Measurements from ENCODE around the gene HECW1. TPM values are rescaled to one million over a fixed set of nuclear protein-coding genes. Genes with fewer than 3 reads are reported as not detected.

The HECW1 gene
- total and polyA plus RNA-seq, 4 experiments from 2014 or later, result not detected

- Mint-ChIP-seq H3K4me3 (no peak overlapping the region), H3K9me3 (peaks cover 0 to 4% (median 0%) of the 10 kb centered on the region in 8 donors), H3K27ac (no peak overlapping the region), H3K36me3 (no peaks in the 10 kb centered on the region), H3K27me3 (peaks cover 2 to 3% of the 10 kb centered on the region in 2 donors), H3K4me1 (no peaks in the 10 kb centered on the region)
- Histone ChIP-seq H3K4me1 (ENCODE audit: insufficient read depth, low read length) (no peaks in the 10 kb centered on the region), H3K27ac (ENCODE audit: low read depth, low read length) (no peak overlapping the region), H3K4me3 (ENCODE audit: low read length in 2 of 2) (no peak overlapping the region), H3K27me3 (ENCODE audit: insufficient read depth, low read length) (no peaks in the 10 kb centered on the region), H3K9me3 (ENCODE audit: control insufficient read depth in 1 of 2, low read length in 2 of 2) (no peaks in the 10 kb centered on the region), H3K36me3 (ENCODE audit: insufficient read depth, low read length) (no peaks in the 10 kb centered on the region)
- ChIA-PET POLR2A (ENCODE audit: partially characterized antibody) (no interaction called here), CTCF (ENCODE audit: partially characterized antibody) (no interaction called here)
- no peak for DNase-seq
- intact Hi-C loops (cut with micrococcal nuclease), result no loop called here
Observed at GRCh38 chr7:43096875-43097274, 15.6 kb upstream of the HECW1 start.

- Mint-ChIP-seq H3K9me3 (peaks cover 0 to 4% (median 0%) of the 10 kb centered on the region in 8 donors), H3K36me3 (no peaks in the 10 kb centered on the region), H3K27me3 (peaks cover 3% of the 10 kb centered on the region in 2 donors), H3K27ac (no peak overlapping the region), H3K4me1 (no peaks in the 10 kb centered on the region), H3K4me3 (no peak overlapping the region)
- POLR2A ChIA-PET (ENCODE audit: partially characterized antibody), result no interaction called here
- no peak overlapping the region for H3K4me3 ChIP-seq (ENCODE audit: low read length in 2 of 2)
- no peaks in the 10 kb centered on the region for H3K36me3 ChIP-seq (ENCODE audit: insufficient read depth, low read length)
- CTCF ChIA-PET (ENCODE audit: partially characterized antibody), result no interaction called here
- H3K27ac ChIP-seq (ENCODE audit: low read depth, low read length), result no peak overlapping the region
- intact Hi-C loops (cut with micrococcal nuclease), result no loop called here
- no peak for DNase-seq
- H3K9me3 ChIP-seq (ENCODE audit: control insufficient read depth in 1 of 2, low read length in 2 of 2), result no peaks in the 10 kb centered on the region
- no peaks in the 10 kb centered on the region for H3K4me1 ChIP-seq (ENCODE audit: insufficient read depth, low read length)
- no peaks in the 10 kb centered on the region for H3K27me3 ChIP-seq (ENCODE audit: insufficient read depth, low read length)
Observed at GRCh38 chr7:43099750-43100149, 12.7 kb upstream of the HECW1 start.

- Histone ChIP-seq H3K4me3 (ENCODE audit: low read length in 2 of 2) (no peak overlapping the region), H3K4me1 (ENCODE audit: insufficient read depth, low read length) (no peaks in the 10 kb centered on the region), H3K27me3 (ENCODE audit: insufficient read depth, low read length) (peaks cover 5% of the 10 kb centered on the region), H3K27ac (ENCODE audit: low read depth, low read length) (no peak overlapping the region), H3K36me3 (ENCODE audit: insufficient read depth, low read length) (no peaks in the 10 kb centered on the region), H3K9me3 (ENCODE audit: control insufficient read depth in 1 of 2, low read length in 2 of 2) (no peaks in the 10 kb centered on the region)
- Mint-ChIP-seq H3K4me1 (no peaks in the 10 kb centered on the region), H3K9me3 (peaks cover 0 to 3% (median 0%) of the 10 kb centered on the region in 8 donors), H3K4me3 (no peak overlapping the region), H3K27ac (no peak overlapping the region), H3K27me3 (peaks cover 14 to 31% of the 10 kb centered on the region in 2 donors), H3K36me3 (no peaks in the 10 kb centered on the region)
- ChIA-PET POLR2A (ENCODE audit: partially characterized antibody) (no interaction called here), CTCF (ENCODE audit: partially characterized antibody) (no interaction called here)
- DNase-seq, result no peak
- intact Hi-C loops (cut with micrococcal nuclease), result no loop called here
Observed at GRCh38 chr7:43104874-43105520, 7.5 kb upstream of the HECW1 start.

GRCh38 chr7:43105521-43106120 is 6.8 kb upstream of the HECW1 start:
- ChIA-PET CTCF (ENCODE audit: partially characterized antibody) (no interaction called here), POLR2A (ENCODE audit: partially characterized antibody) (no interaction called here)
- H3K4me1 ChIP-seq (ENCODE audit: insufficient read depth, low read length), result no peaks in the 10 kb centered on the region
- intact Hi-C loops (cut with micrococcal nuclease), result no loop called here
- H3K36me3 ChIP-seq (ENCODE audit: insufficient read depth, low read length), result no peaks in the 10 kb centered on the region
- H3K9me3 ChIP-seq (ENCODE audit: control insufficient read depth in 1 of 2, low read length in 2 of 2), result no peaks in the 10 kb centered on the region
- no peak for DNase-seq
- Mint-ChIP-seq H3K27ac (no peak overlapping the region), H3K4me1 (no peaks in the 10 kb centered on the region), H3K36me3 (no peaks in the 10 kb centered on the region), H3K4me3 (no peak overlapping the region), H3K9me3 (peaks cover 0 to 3% (median 0%) of the 10 kb centered on the region in 8 donors), H3K27me3 (peaks cover 18 to 35% of the 10 kb centered on the region in 2 donors)
- H3K27ac ChIP-seq (ENCODE audit: low read depth, low read length), result no peak overlapping the region
- H3K4me3 ChIP-seq (ENCODE audit: low read length in 2 of 2), result no peak overlapping the region
- peaks cover 5% of the 10 kb centered on the region for H3K27me3 ChIP-seq (ENCODE audit: insufficient read depth, low read length)

GRCh38 chr7:43108255-43109011 is 4.0 kb upstream of the HECW1 start:
- Histone ChIP-seq H3K27ac (ENCODE audit: low read depth, low read length) (no peak overlapping the region), H3K4me3 (ENCODE audit: low read length in 2 of 2) (no peak overlapping the region), H3K36me3 (ENCODE audit: insufficient read depth, low read length) (no peaks in the 10 kb centered on the region), H3K9me3 (ENCODE audit: control insufficient read depth in 1 of 2, low read length in 2 of 2) (no peaks in the 10 kb centered on the region), H3K4me1 (ENCODE audit: insufficient read depth, low read length) (no peaks in the 10 kb centered on the region), H3K27me3 (ENCODE audit: insufficient read depth, low read length) (peaks cover 5% of the 10 kb centered on the region)
- Mint-ChIP-seq H3K4me1 (peaks cover 1 to 9% (median 5%) of the 10 kb centered on the region in 4 donors), H3K4me3 (no peak overlapping the region), H3K9me3 (peaks cover 0 to 3% (median 0%) of the 10 kb centered on the region in 8 donors), H3K36me3 (no peaks in the 10 kb centered on the region), H3K27ac (no peak overlapping the region), H3K27me3 (peaks cover 32 to 49% of the 10 kb centered on the region in 2 donors)
- POLR2A ChIA-PET (ENCODE audit: partially characterized antibody), result no interaction called here
- intact Hi-C loops (cut with micrococcal nuclease), result no loop called here
- CTCF ChIA-PET (ENCODE audit: partially characterized antibody), result interaction anchor here (0.6 to 0.9 kb wide), 2 partner anchors 10 to 13 kb away, joined by 3 read pairs; no protein-coding TSS in a partner anchor
- DNase-seq, result peak in 1 of 5 donors; percentile 11

DNA sequence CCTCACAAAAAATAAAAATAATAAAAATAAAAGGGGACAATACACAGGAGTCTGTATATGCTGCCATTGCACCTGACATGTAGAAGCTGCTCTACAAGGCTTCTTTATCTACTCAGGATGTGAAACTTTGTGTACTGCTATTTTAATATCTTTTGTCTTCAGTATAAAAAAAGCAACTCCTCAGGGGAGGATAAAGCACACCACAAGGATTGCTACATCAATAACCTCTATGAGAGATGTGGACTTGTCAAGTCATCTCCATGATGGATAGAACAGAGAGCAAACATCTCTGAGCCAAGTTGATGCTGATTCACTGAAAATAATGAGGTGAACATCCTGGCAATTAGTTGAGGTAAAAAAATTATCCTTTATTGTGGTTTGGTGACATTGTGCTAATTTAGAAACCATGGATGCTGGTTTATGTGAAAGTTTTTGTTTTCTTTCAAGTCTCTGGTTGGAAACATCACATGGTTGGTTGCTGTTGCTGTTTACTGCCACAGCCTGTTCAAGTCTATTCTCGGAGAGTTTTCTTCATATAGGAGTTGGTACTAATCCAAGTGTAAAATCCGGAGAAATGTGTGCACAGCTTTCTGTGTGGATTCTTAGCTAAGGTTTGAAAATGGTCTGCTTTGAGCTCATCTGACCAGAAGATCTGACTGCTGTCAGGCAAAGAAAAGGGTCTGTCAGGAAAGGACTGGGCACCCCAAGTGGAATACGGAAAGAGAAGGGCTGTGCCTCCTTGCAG is 1.5 kb upstream of the HECW1 start:
- H3K27ac ChIP-seq (ENCODE audit: low read depth, low read length), result no peak overlapping the region
- no peaks in the 10 kb centered on the region for H3K36me3 Mint-ChIP-seq
- H3K9me3 ChIP-seq (ENCODE audit: control insufficient read depth in 1 of 2, low read length in 2 of 2), result no peaks in the 10 kb centered on the region
- no peaks in the 10 kb centered on the region for H3K9me3 Mint-ChIP-seq
- H3K36me3 ChIP-seq (ENCODE audit: insufficient read depth, low read length), result no peaks in the 10 kb centered on the region
- H3K27me3 ChIP-seq (ENCODE audit: insufficient read depth, low read length), result peaks cover 11% of the 10 kb centered on the region
- peaks cover 8 to 20% (median 11%) of the 10 kb centered on the region in 4 donors for H3K4me1 Mint-ChIP-seq
- DNase-seq, result no peak
- CTCF ChIA-PET (ENCODE audit: partially characterized antibody), result interaction anchor here (1.0 kb wide), 1 partner anchor 16 kb away, joined by 3 read pairs; no protein-coding TSS in a partner anchor
- POLR2A ChIA-PET (ENCODE audit: partially characterized antibody), result no interaction called here
- H3K27ac Mint-ChIP-seq, result no peak overlapping the region
- intact Hi-C loops (cut with micrococcal nuclease), result no loop called here
- no peak overlapping the region for H3K4me3 Mint-ChIP-seq
- peaks cover 48 to 59% of the 10 kb centered on the region in 2 donors for H3K27me3 Mint-ChIP-seq
- no peaks in the 10 kb centered on the region for H3K4me1 ChIP-seq (ENCODE audit: insufficient read depth, low read length)
- H3K4me3 ChIP-seq (ENCODE audit: low read length in 2 of 2), result no peak overlapping the region

Data from CD4-positive, alpha-beta memory T cell (primary cell).